GM12874 (cell line): Measurements from ENCODE around the gene ANKDD1A.

Source experiments
- TF ChIP-seq, protein P1 (sequence below): IDR thresholded peaks from 2 replicates; pipeline ENCODE4 v1.5.1; 2011; ENCODE audit warnings: low read depth, mild to moderate bottlenecking, control low read depth, low read length, moderate library complexity; ENCODE audit not compliant: insufficient read depth

Gene ANKDD1A

DNA sequence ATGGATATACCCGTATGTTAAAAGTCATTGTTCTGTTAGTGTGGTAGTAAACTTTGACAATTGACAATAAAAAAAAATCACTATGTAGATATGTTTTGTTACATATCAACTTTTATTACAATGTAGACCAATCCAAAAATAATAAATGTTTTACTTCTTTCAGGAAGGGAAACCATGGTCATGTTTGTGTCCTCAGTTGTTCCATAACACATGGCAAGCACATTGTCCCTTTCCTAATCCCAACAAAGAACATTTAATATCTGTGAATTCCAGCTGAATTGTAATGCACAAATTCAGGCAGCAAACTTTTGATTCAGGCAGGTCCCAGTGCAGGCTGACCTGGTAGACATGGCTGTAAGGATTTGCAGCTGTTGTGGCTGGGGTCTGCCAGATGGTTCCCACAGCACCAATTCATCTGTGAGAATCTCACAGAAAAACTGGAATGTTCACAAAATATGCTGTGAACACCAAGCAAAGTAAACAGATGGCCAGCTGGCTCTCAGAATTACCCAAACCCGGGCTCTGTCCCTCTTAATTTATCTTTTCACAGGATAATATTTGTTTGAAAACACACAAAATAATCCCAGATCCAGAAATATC is 79.9 kb downstream of the ANKDD1A start:
- TF ChIP-seq, protein P1, sequence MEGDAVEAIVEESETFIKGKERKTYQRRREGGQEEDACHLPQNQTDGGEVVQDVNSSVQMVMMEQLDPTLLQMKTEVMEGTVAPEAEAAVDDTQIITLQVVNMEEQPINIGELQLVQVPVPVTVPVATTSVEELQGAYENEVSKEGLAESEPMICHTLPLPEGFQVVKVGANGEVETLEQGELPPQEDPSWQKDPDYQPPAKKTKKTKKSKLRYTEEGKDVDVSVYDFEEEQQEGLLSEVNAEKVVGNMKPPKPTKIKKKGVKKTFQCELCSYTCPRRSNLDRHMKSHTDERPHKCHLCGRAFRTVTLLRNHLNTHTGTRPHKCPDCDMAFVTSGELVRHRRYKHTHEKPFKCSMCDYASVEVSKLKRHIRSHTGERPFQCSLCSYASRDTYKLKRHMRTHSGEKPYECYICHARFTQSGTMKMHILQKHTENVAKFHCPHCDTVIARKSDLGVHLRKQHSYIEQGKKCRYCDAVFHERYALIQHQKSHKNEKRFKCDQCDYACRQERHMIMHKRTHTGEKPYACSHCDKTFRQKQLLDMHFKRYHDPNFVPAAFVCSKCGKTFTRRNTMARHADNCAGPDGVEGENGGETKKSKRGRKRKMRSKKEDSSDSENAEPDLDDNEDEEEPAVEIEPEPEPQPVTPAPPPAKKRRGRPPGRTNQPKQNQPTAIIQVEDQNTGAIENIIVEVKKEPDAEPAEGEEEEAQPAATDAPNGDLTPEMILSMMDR = no peak

DNA sequence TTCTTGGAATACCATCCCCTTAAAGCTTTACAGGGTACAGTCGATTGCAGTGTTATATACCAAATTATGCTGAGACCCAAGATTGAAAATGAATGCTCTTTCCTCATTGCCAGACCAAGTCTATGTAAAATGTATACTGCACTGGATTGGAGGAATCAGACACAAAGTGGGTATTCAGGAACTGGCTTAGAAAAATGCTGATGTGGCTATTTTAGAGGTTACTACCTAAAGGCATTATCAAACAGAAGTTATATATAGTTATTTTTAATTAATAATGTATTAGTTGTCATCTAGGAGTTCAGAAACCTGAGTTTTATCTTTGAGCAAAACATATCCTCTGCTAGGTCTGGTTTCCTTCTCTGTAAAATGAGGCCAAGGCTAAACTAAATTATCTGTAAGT is 81.6 kb downstream of the ANKDD1A start:
- TF ChIP-seq, protein P1 = no peak

- TF ChIP-seq, protein P1 = no peak
These were observed 85.4 kb downstream of the ANKDD1A start for GRCh38 chr15:64997066-64997465.

GRCh38 chr15:64997745-64998375 is 86.2 kb downstream of the ANKDD1A start:
- TF ChIP-seq, protein P1 = no peak

- TF ChIP-seq, protein P1 = no peak
These were observed 93.3 kb downstream of the ANKDD1A start for GRCh38 chr15:65004993-65005392.

DNA sequence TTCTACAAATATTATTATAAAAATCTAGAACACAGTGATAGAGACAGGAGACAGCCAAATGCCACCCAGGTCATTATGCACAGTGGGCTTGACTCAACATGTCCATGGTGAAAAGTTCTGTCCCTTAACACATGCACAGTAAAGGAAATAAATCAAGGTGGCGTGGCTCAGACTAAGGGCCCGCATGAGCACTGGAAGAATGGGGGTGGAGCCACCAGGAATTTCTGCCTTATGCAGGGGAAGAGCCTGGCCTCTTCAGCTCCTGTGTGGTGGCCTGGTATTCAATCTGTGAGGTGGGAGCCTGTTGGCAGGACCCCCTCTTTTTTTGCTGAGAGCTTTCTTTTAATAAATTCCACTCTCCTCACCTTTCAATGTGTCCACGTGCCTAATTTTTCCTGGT is 95.2 kb downstream of the ANKDD1A start:
- TF ChIP-seq, protein P1 = no peak
